GM21528 (cell line): ENCODE measurements around the gene BRD3OS.

Experiments
- ATAC-seq: cut with Tn5 transposase; IDR thresholded peaks from one replicate; pipeline ENCODE4 v1.9.1; 2021; ENCODE audit warnings: mild to moderate bottlenecking, moderate library complexity; ENCODE audit not compliant: unreplicated experiment, low FRiP score

The BRD3OS gene

DNA sequence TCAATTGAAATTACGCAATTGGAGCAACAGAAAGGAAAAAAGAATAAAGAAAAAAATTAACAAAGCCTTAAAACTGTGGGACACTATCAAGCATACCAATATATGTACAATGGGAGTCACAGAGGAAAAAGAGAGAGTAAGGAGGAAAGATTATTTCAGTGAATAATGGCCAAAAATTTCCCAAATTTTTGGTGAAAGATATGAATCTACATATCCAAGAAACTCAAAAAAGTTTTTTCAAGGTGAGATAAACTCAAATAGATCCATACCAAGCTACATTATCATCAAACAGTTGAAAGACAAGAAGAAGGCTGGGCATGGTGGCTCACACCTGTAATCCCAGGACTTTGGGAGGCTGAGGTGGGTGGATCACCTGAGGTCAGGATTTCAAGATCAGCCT is 51.4 kb downstream of the BRD3OS start:
- no peak for ATAC-seq
